Mesothelial cell of epicardium (in vitro differentiated cells): ENCODE data around the gene USP38. TPM values are rescaled to one million over a fixed set of nuclear protein-coding genes. Genes with fewer than 3 reads are reported as not detected.

Experiments
- DNase-seq, 2 experiments: peaks; one replicate each; pipeline ENCODE4 v3.0.0; 2021; ENCODE audit warnings: low spot score in 2 of 2; ENCODE audit not compliant: unreplicated experiment in 2 of 2
- H3K27ac Mint-ChIP-seq: 2 replicates; pipeline ENCODE4 v1.8.0; 2021; ENCODE audit warnings: mixed read lengths
- H3K27me3 Mint-ChIP-seq: 2 replicates; pipeline ENCODE4 v1.8.0; 2021; ENCODE audit warnings: low read depth, mixed read lengths
- H3K36me3 Mint-ChIP-seq: 2 replicates; pipeline ENCODE4 v1.8.0; 2021; ENCODE audit warnings: mixed read lengths
- H3K4me1 Mint-ChIP-seq: 2 replicates; pipeline ENCODE4 v1.8.0; 2021; ENCODE audit warnings: mixed read lengths
- H3K4me3 Mint-ChIP-seq: 2 replicates; pipeline ENCODE4 v1.8.0; 2021; ENCODE audit warnings: mild to moderate bottlenecking, moderate library complexity, mixed read lengths
- H3K9me3 Mint-ChIP-seq: 2 replicates; pipeline ENCODE4 v1.8.0; 2021; ENCODE audit warnings: mixed read lengths
- CTCF ChIP-seq: fragments of 200-600 bp; sonication (generic); IDR thresholded peaks from one replicate; pipeline ENCODE4 v1.5.0; 2021; ENCODE audit warnings: antibody characterized with exemption; ENCODE audit not compliant: unreplicated experiment
- total RNA-seq: library from RNA; stranded (reverse); gene quantifications from 3 replicates; pipeline ENCODE4 v1.2.1, GENCODE V29; 2021

The USP38 gene
- total RNA-seq, 1 donor from 2014 or later, result 21.1 TPM

DNA sequence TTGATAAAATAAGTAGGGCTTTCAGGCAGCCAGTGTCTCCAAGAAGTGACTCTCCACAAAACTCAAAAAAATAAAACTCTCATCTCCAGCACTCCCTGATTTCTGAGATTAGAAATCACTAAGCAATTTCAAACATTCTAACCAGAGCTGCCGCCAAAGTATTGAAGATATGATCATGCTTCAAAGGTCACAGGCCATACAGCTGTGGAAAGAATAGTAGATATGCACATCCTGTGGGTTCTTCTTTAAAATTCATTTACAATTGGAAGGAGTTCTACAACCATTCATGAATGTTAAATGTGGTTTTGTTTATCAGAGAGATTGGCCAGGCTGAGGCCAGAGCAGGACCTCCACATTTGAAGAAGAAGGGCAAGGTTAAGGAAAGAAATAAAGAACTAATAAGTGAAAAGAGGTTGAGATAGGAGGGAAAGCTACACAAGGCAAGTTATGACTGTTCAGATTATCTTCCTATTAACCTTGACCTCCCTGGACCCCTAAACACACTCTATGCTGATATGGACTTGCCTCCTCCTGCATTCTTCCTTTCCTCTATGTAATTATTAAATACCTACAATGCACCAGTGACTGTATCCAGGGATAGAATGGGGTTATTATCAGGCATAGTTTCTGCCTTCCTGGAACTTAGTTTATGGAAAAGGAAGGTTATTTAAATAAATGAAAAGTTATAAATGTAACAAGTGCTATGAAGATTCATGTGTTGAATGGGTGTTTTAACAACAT, 56.4 kb downstream of the USP38 start:
- no peak overlapping the region for H3K27ac Mint-ChIP-seq
- TF ChIP-seq CTCF, result no peak
- peaks cover 2% of the 10 kb centered on the region for H3K36me3 Mint-ChIP-seq
- peaks cover 27% of the 10 kb centered on the region for H3K9me3 Mint-ChIP-seq
- H3K4me3 Mint-ChIP-seq, result no peak overlapping the region
- H3K27me3 Mint-ChIP-seq, result no peaks in the 10 kb centered on the region
- DNase-seq, result no peak
- peaks cover 3% of the 10 kb centered on the region for H3K4me1 Mint-ChIP-seq

DNA sequence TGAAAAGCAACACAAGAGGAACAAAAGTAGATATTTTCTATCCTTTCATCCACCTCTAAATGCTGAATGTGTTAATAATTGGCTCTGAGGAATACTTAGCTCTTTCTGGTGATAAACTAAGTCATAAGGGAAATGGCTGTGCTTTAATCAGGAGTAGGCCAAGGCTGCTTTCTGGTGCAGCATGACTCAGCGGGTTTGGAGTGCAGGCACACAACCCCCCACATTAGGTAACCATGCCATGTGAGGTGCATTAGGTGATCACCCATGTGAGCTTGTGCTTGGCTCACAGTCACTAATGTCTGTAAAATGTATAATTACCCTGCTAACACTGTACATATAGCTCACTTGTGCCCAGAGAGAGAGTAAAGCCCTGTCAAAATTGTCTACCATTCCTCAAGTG, 57.2 kb downstream of the USP38 start:
- Mint-ChIP-seq H3K4me3 (no peak overlapping the region), H3K27ac (no peak overlapping the region), H3K36me3 (peaks cover 2% of the 10 kb centered on the region), H3K27me3 (no peaks in the 10 kb centered on the region), H3K9me3 (peaks cover 30% of the 10 kb centered on the region), H3K4me1 (peaks cover 3% of the 10 kb centered on the region)
- DNase-seq, result no peak
- TF ChIP-seq CTCF, result no peak

- Mint-ChIP-seq H3K4me1 (peaks cover 3% of the 10 kb centered on the region), H3K4me3 (no peak overlapping the region), H3K27me3 (no peaks in the 10 kb centered on the region)
Observed at GRCh38 chr4:143243041-143243440, 58.3 kb downstream of the USP38 start.

DNA sequence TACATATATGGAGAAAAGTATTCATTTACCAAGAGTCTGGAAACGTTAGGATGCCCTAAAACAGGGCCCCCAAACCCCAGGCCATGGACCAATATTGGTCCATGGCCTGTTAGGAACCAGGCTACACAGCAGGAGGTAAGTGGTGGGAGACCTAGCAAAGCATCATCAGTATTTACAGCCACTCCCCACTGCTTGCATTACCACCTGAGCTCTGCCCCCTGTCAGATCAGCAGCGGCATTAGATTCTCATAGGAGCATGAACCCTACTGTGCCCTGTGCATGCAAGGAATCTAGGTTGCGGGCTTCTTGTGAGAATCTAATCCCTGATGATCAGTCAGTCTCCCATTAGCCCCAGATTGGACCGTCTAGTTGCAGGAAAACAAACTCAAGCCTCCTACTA, 62.3 kb downstream of the USP38 start:
- peaks cover under 1% of the 10 kb centered on the region for H3K36me3 Mint-ChIP-seq
- no peak overlapping the region for H3K4me3 Mint-ChIP-seq
- H3K4me1 Mint-ChIP-seq, result no peaks in the 10 kb centered on the region
- TF ChIP-seq CTCF, result no peak
- H3K27me3 Mint-ChIP-seq, result no peaks in the 10 kb centered on the region
- peaks cover 18% of the 10 kb centered on the region for H3K9me3 Mint-ChIP-seq
- no peak overlapping the region for H3K27ac Mint-ChIP-seq
- no peak for DNase-seq

More at GRCh38 chr4:143243041-143243440, 58.3 kb downstream of the USP38 start:
- H3K9me3 Mint-ChIP-seq, result peaks cover 30% of the 10 kb centered on the region
- peaks cover 2% of the 10 kb centered on the region for H3K36me3 Mint-ChIP-seq
- no peak for TF ChIP-seq CTCF
- no peak overlapping the region for H3K27ac Mint-ChIP-seq
- DNase-seq, result no peak

DNA sequence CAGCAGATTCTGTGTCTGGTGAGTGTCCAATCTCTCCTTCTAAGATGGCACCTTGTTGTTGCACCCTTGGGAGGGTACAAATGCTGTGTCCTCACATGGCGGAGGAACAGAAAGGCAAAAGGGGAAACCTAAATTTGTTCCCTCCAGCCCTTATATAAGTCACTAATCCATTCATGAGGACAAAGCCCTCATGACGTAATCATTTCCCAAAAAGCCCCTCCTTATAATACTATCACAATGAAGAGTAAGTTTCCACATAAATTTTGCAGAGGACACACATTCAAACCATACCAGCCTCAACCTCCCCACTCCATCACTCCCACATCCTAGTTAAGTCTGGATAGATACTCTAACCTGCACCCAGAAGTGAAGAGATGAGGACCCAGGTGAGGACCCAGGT, 63.1 kb downstream of the USP38 start:
- DNase-seq, result no peak
- no peaks in the 10 kb centered on the region for H3K36me3 Mint-ChIP-seq
- peaks cover 11% of the 10 kb centered on the region for H3K9me3 Mint-ChIP-seq
- no peak for TF ChIP-seq CTCF
- H3K27ac Mint-ChIP-seq, result no peak overlapping the region
- no peak overlapping the region for H3K4me3 Mint-ChIP-seq
- no peaks in the 10 kb centered on the region for H3K4me1 Mint-ChIP-seq
- no peaks in the 10 kb centered on the region for H3K27me3 Mint-ChIP-seq
